Activated CD4-positive, alpha-beta memory T cell treated with anti-CD3 and anti-CD28 coated beads, Interleukin-2, amount 10 ng/mL, durations not matched to agents 7 days and 5 days (primary cell): ENCODE data around the gene ZNF532. TPM values are rescaled to one million over a fixed set of nuclear protein-coding genes. Genes with fewer than 3 reads are reported as not detected.
"Not testable (repeated sequence)": the region's sequence is repeated elsewhere in the genome, so short reads cannot be mapped to it uniquely, and the experiment has no call there.

Experiments
- CTCF ChIA-PET: fragments of 350-600 bp; sonication (Branson Sonifier 250); formaldehyde crosslinking; loops from one replicate; lab custom pipeline; 2021; ENCODE audit warnings: antibody characterized with exemption, inconsistent platforms; lab: Charles Lee
- POLR2A ChIA-PET: fragments of 350-600 bp; sonication (Branson Sonifier 250); formaldehyde crosslinking; loops from one replicate; lab custom pipeline; 2021; ENCODE audit warnings: antibody characterized with exemption; lab: Charles Lee
- DNase-seq: peaks from one replicate; pipeline ENCODE4 v3.0.0-alpha.2; 2020
- H3K27ac Mint-ChIP-seq: one replicate; pipeline ENCODE4 v1.8.0; 2021; ENCODE audit warnings: mild to moderate bottlenecking, mixed read lengths
- H3K27me3 Mint-ChIP-seq: one replicate; pipeline ENCODE4 v1.8.0; 2021; ENCODE audit warnings: mixed read lengths
- H3K36me3 Mint-ChIP-seq: one replicate; pipeline ENCODE4 v1.8.0; 2021; ENCODE audit warnings: low read depth, mixed read lengths
- H3K4me1 Mint-ChIP-seq: one replicate; pipeline ENCODE4 v1.8.0; 2021; ENCODE audit warnings: mixed read lengths
- H3K4me3 Mint-ChIP-seq: one replicate; pipeline ENCODE4 v1.8.0; 2021; ENCODE audit warnings: mild to moderate bottlenecking, mixed read lengths
- H3K9me3 Mint-ChIP-seq: one replicate; pipeline ENCODE4 v1.8.0; 2021; ENCODE audit warnings: mixed read lengths
- total RNA-seq, 2 experiments: library from RNA; stranded (reverse); gene quantifications; one replicate each; pipeline ENCODE4 v1.2.3, GENCODE V29; 2021

The ZNF532 gene
- total RNA-seq, 2 experiments from 2014 or later = 3.4 to 4.2 TPM

- no peak overlapping the region for H3K27ac Mint-ChIP-seq
- no peaks in the 10 kb centered on the region for H3K4me1 Mint-ChIP-seq
- DNase-seq = no peak
- no peak overlapping the region for H3K4me3 Mint-ChIP-seq
- POLR2A ChIA-PET = no interaction called here
- CTCF ChIA-PET = no interaction called here
- no peaks in the 10 kb centered on the region for H3K36me3 Mint-ChIP-seq
- no peaks in the 10 kb centered on the region for H3K9me3 Mint-ChIP-seq
- H3K27me3 Mint-ChIP-seq = peaks cover 3% of the 10 kb centered on the region
Measured at GRCh38 chr18:58905777-58906428, 41.2 kb downstream of the ZNF532 start.

GRCh38 chr18:58908006-58908405 is 43.3 kb downstream of the ZNF532 start:
- DNase-seq = no peak
- peaks cover 4% of the 10 kb centered on the region for H3K4me1 Mint-ChIP-seq
- H3K27ac Mint-ChIP-seq = no peak overlapping the region
- POLR2A ChIA-PET = no interaction called here
- H3K4me3 Mint-ChIP-seq = no peak overlapping the region
- no peaks in the 10 kb centered on the region for H3K9me3 Mint-ChIP-seq
- CTCF ChIA-PET = interaction anchor here (0.7 kb wide), 1 partner anchor 798 kb away, joined by 4 read pairs; no protein-coding TSS in a partner anchor
- H3K27me3 Mint-ChIP-seq = peaks cover 5% of the 10 kb centered on the region
- H3K36me3 Mint-ChIP-seq = no peaks in the 10 kb centered on the region

GRCh38 chr18:58909521-58909920 is 44.8 kb downstream of the ZNF532 start:
- no peak overlapping the region for H3K27ac Mint-ChIP-seq
- CTCF ChIA-PET = no interaction called here
- H3K36me3 Mint-ChIP-seq = no peaks in the 10 kb centered on the region
- peaks cover 5% of the 10 kb centered on the region for H3K27me3 Mint-ChIP-seq
- peaks cover 9% of the 10 kb centered on the region for H3K4me1 Mint-ChIP-seq
- no peak for DNase-seq
- POLR2A ChIA-PET = no interaction called here
- H3K9me3 Mint-ChIP-seq = no peaks in the 10 kb centered on the region
- H3K4me3 Mint-ChIP-seq = no peak overlapping the region

- no peaks in the 10 kb centered on the region for H3K36me3 Mint-ChIP-seq
- CTCF ChIA-PET = no interaction called here
- DNase-seq = no peak
- H3K9me3 Mint-ChIP-seq = no peaks in the 10 kb centered on the region
- peaks cover 9% of the 10 kb centered on the region for H3K4me1 Mint-ChIP-seq
- peaks cover 5% of the 10 kb centered on the region for H3K27me3 Mint-ChIP-seq
- H3K27ac Mint-ChIP-seq = no peak overlapping the region
- H3K4me3 Mint-ChIP-seq = no peak overlapping the region
- POLR2A ChIA-PET = no interaction called here
Measured at GRCh38 chr18:58911241-58911640, 46.6 kb downstream of the ZNF532 start.

- Mint-ChIP-seq H3K4me1 (peaks cover 9% of the 10 kb centered on the region), H3K27me3 (peaks cover 5% of the 10 kb centered on the region), H3K9me3 (no peaks in the 10 kb centered on the region), H3K27ac (no peak overlapping the region), H3K36me3 (no peaks in the 10 kb centered on the region), H3K4me3 (no peak overlapping the region)
- POLR2A ChIA-PET = no interaction called here
- CTCF ChIA-PET = interaction anchor here (1.8 kb wide), 1 partner anchor 13 kb away, joined by 5 read pairs; no protein-coding TSS in a partner anchor
- DNase-seq = no peak
Measured at GRCh38 chr18:58911766-58912165, 47.1 kb downstream of the ZNF532 start.

GRCh38 chr18:58915006-58915799 is 50.5 kb downstream of the ZNF532 start:
- H3K27ac Mint-ChIP-seq = no peak overlapping the region
- H3K4me1 Mint-ChIP-seq = peaks cover 9% of the 10 kb centered on the region
- POLR2A ChIA-PET = no interaction called here
- H3K4me3 Mint-ChIP-seq = no peak overlapping the region
- no peaks in the 10 kb centered on the region for H3K9me3 Mint-ChIP-seq
- CTCF ChIA-PET = no interaction called here
- peaks cover 1% of the 10 kb centered on the region for H3K27me3 Mint-ChIP-seq
- no peak for DNase-seq
- no peaks in the 10 kb centered on the region for H3K36me3 Mint-ChIP-seq

- Mint-ChIP-seq H3K4me1 (peaks cover 9% of the 10 kb centered on the region), H3K36me3 (no peaks in the 10 kb centered on the region), H3K4me3 (no peak overlapping the region), H3K27me3 (peaks cover 6% of the 10 kb centered on the region), H3K9me3 (no peaks in the 10 kb centered on the region), H3K27ac (no peak overlapping the region)
- DNase-seq = no peak
- CTCF ChIA-PET = no interaction called here
- POLR2A ChIA-PET = no interaction called here
Measured at GRCh38 chr18:58915995-58916394, 51.3 kb downstream of the ZNF532 start.

- H3K4me3 Mint-ChIP-seq, DNase-seq, H3K36me3 Mint-ChIP-seq, POLR2A ChIA-PET, H3K27ac Mint-ChIP-seq, H3K9me3 Mint-ChIP-seq, H3K27me3 Mint-ChIP-seq, H3K4me1 Mint-ChIP-seq, CTCF ChIA-PET: not testable (repeated sequence)
Measured at GRCh38 chr18:58919934-58920333, 55.3 kb downstream of the ZNF532 start.

- Mint-ChIP-seq H3K27me3 (peaks cover 6% of the 10 kb centered on the region), H3K9me3 (no peaks in the 10 kb centered on the region), H3K4me1 (no peaks in the 10 kb centered on the region), H3K4me3 (no peak overlapping the region), H3K27ac (no peak overlapping the region), H3K36me3 (no peaks in the 10 kb centered on the region)
- ChIA-PET POLR2A (no interaction called here), CTCF (no interaction called here)
- DNase-seq = no peak
Measured at GRCh38 chr18:58922995-58923394, 58.3 kb downstream of the ZNF532 start.

- DNase-seq = no peak
- Mint-ChIP-seq H3K9me3 (no peaks in the 10 kb centered on the region), H3K27me3 (peaks cover 6% of the 10 kb centered on the region), H3K4me3 (no peak overlapping the region), H3K4me1 (no peaks in the 10 kb centered on the region), H3K27ac (no peak overlapping the region), H3K36me3 (no peaks in the 10 kb centered on the region)
- POLR2A ChIA-PET = no interaction called here
- CTCF ChIA-PET = interaction anchor here (1.5 to 1.8 kb wide), 2 partner anchors 12 to 43 kb away, joined by 3 to 5 read pairs; no protein-coding TSS in a partner anchor
Measured at GRCh38 chr18:58924473-58924872, 59.8 kb downstream of the ZNF532 start.

- H3K4me3 Mint-ChIP-seq = no peak overlapping the region
- ChIA-PET CTCF (no interaction called here), POLR2A (no interaction called here)
- no peak for DNase-seq
- H3K4me1 Mint-ChIP-seq = no peaks in the 10 kb centered on the region
- no peaks in the 10 kb centered on the region for H3K9me3 Mint-ChIP-seq
- peaks cover 6% of the 10 kb centered on the region for H3K27me3 Mint-ChIP-seq
- H3K36me3 Mint-ChIP-seq = no peaks in the 10 kb centered on the region
- no peak overlapping the region for H3K27ac Mint-ChIP-seq
Measured at GRCh38 chr18:58927659-58928058, 63.0 kb downstream of the ZNF532 start.

GRCh38 chr18:58928386-58928785 is 63.7 kb downstream of the ZNF532 start:
- Mint-ChIP-seq H3K4me1 (no peaks in the 10 kb centered on the region), H3K27me3 (peaks cover 6% of the 10 kb centered on the region), H3K27ac (no peak overlapping the region), H3K9me3 (no peaks in the 10 kb centered on the region), H3K36me3 (no peaks in the 10 kb centered on the region), H3K4me3 (no peak overlapping the region)
- POLR2A ChIA-PET = interaction anchor here (0.9 kb wide), 1 partner anchor 472 kb away, joined by 3 read pairs; no protein-coding TSS in a partner anchor
- CTCF ChIA-PET = no interaction called here
- DNase-seq = no peak

GRCh38 chr18:58929206-58929605 is 64.5 kb downstream of the ZNF532 start:
- POLR2A ChIA-PET = interaction anchor here (0.9 kb wide), 1 partner anchor 472 kb away, joined by 3 read pairs; no protein-coding TSS in a partner anchor
- H3K4me3 Mint-ChIP-seq = no peak overlapping the region
- CTCF ChIA-PET = no interaction called here
- no peaks in the 10 kb centered on the region for H3K9me3 Mint-ChIP-seq
- DNase-seq = no peak
- H3K36me3 Mint-ChIP-seq = no peaks in the 10 kb centered on the region
- H3K27me3 Mint-ChIP-seq = peaks cover 9% of the 10 kb centered on the region
- H3K4me1 Mint-ChIP-seq = no peaks in the 10 kb centered on the region
- no peak overlapping the region for H3K27ac Mint-ChIP-seq
